Esophagus squamous epithelium (tissue), 4 donors: ENCODE results near the gene C10orf105.

Experiments
- CTCF ChIP-seq, 6 experiments: fragments of 450-650 bp in 4 of 6; fragments of 200-600 bp in 2 of 6; sonication (generic) in 2 of 6; IDR thresholded peaks; one replicate each; pipeline ENCODE4 v1.5.1; 2016 to 2019; ENCODE audit warnings: antibody characterized with exemption in 6 of 6, mild to moderate bottlenecking in 4 of 6, moderate library complexity in 4 of 6
- POLR2A ChIP-seq, 4 donors: fragments of 450-650 bp; IDR thresholded peaks; one replicate each; pipeline ENCODE4 v1.6.1; 2017; ENCODE audit warnings: antibody characterized with exemption in 4 of 4, mild to moderate bottlenecking in 4 of 4, moderate library complexity in 3 of 4

GRCh38 chr10:71745664-71746250 is 26.2 kb upstream of the C10orf105 start:
- no peak for TF ChIP-seq POLR2A (IDR thresholded peaks at IDR 0.05)
- no peak for TF ChIP-seq CTCF (IDR thresholded peaks at IDR 0.05)
